GM06990 (cell line): ENCODE results near the gene ADAMTSL2.

ENCODE experiments used
- DNase-seq: peaks from one replicate; pipeline ENCODE4 v3.0.0-alpha.2; 2011; ENCODE audit not compliant: insufficient read length; ENCODE audit errors: extremely low read depth
- H3K27me3 ChIP-seq: replicated peaks from 2 replicates; pipeline ENCODE4 v1.6.0; 2011; ENCODE audit warnings: low read length; ENCODE audit not compliant: control insufficient read depth, insufficient read depth
- H3K36me3 ChIP-seq: 2 replicates; pipeline ENCODE4 v1.5.1; 2011; ENCODE audit warnings: low read length; ENCODE audit not compliant: control insufficient read depth, insufficient read depth
- H3K4me3 ChIP-seq: replicated peaks from 2 replicates; pipeline ENCODE4 v1.5.1; 2011; ENCODE audit warnings: low read depth, mild to moderate bottlenecking, control low read depth, low read length
- CTCF ChIP-seq: IDR thresholded peaks from 2 replicates; pipeline ENCODE4 v1.5.1; 2011; ENCODE audit warnings: low read length, control low read depth, mild to moderate bottlenecking, inconsistent platforms; ENCODE audit not compliant: insufficient read depth, poor library complexity, severe bottlenecking

ADAMTSL2 gene

GRCh38 chr9:133605446-133605845 lies 70.9 kb downstream of the ADAMTSL2 start:
- H3K27me3 ChIP-seq, result no peaks in the 10 kb centered on the region; the same call in 1 of the 2 replicates
- H3K36me3 ChIP-seq, result no peaks in the 10 kb centered on the region
- DNase-seq, result no peak
- H3K4me3 ChIP-seq, result no peak overlapping the region
- no peak for TF ChIP-seq CTCF

GRCh38 chr9:133605856-133606707 lies 71.6 kb downstream of the ADAMTSL2 start:
- Histone ChIP-seq H3K27me3 (no peaks in the 10 kb centered on the region; the same call in 1 of the 2 replicates), H3K36me3 (no peaks in the 10 kb centered on the region), H3K4me3 (no peak overlapping the region)
- no peak for DNase-seq
- TF ChIP-seq CTCF, result no peak

GRCh38 chr9:133606708-133607025 lies 72.2 kb downstream of the ADAMTSL2 start:
- H3K27me3 ChIP-seq, result no peaks in the 10 kb centered on the region; the same call in 1 of the 2 replicates
- no peak for TF ChIP-seq CTCF
- DNase-seq, result no peak

GRCh38 chr9:133607381-133607780 lies 72.9 kb downstream of the ADAMTSL2 start:
- Histone ChIP-seq H3K27me3 (no peaks in the 10 kb centered on the region; the same call in 1 of the 2 replicates), H3K4me3 (no peak overlapping the region), H3K36me3 (no peaks in the 10 kb centered on the region)
- TF ChIP-seq CTCF, result no peak
- no peak for DNase-seq

More at GRCh38 chr9:133606708-133607025, 72.2 kb downstream of the ADAMTSL2 start:
- H3K4me3 ChIP-seq, result no peak overlapping the region
- H3K36me3 ChIP-seq, result no peaks in the 10 kb centered on the region

- no peak for DNase-seq
- no peaks in the 10 kb centered on the region; the same call in 1 of the 2 replicates for H3K27me3 ChIP-seq
- H3K36me3 ChIP-seq, result no peaks in the 10 kb centered on the region
- TF ChIP-seq CTCF, result no peak
- no peak overlapping the region for H3K4me3 ChIP-seq
These were observed 73.5 kb downstream of the ADAMTSL2 start for GRCh38 chr9:133607976-133608375.

- Histone ChIP-seq H3K36me3 (no peaks in the 10 kb centered on the region), H3K4me3 (no peak overlapping the region), H3K27me3 (no peaks in the 10 kb centered on the region; the same call in 1 of the 2 replicates)
- no peak for DNase-seq
- no peak for TF ChIP-seq CTCF
These were observed 73.9 kb downstream of the ADAMTSL2 start for GRCh38 chr9:133608382-133608781.
